Measurements from ENCODE around the gene ILF2. TPM values are rescaled to one million over a fixed set of nuclear protein-coding genes. Genes with fewer than 3 reads are reported as not detected.

ILF2 gene
- polyA plus RNA-seq, 2 of the 4 experiments (the other 2 are of a cell fraction) = 249 to 285 TPM

DNA sequence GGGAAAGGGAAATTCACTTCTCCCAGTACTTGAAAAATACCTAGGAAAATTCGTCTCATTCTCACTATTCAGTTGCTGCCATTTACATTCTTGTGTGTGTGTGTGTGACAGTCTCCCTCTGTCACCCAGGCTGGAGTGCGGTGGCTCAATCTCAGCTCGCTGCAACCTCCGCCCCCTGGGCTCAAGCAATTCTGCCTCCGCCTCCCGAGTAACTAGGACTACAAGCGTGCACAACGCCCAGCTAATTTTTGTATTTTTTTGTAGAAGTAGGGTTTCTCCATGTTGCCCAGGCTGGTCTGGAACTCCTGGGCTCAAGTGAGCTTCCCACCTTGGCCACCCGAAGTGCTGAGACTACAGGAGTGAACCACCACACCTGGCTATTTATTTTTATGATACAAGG lies 11.1 kb downstream of the ILF2 start:
- FAIRE-seq = no peak
- no peak for ATAC-seq
- POLR2A ChIA-PET = interaction anchor here (1.0 to 1.6 kb wide), 3 partner anchors 26 to 331 kb away, joined by 3 to 4 read pairs (median 4); partner anchors contain the start of genes CHTOP and S100A6

DNA sequence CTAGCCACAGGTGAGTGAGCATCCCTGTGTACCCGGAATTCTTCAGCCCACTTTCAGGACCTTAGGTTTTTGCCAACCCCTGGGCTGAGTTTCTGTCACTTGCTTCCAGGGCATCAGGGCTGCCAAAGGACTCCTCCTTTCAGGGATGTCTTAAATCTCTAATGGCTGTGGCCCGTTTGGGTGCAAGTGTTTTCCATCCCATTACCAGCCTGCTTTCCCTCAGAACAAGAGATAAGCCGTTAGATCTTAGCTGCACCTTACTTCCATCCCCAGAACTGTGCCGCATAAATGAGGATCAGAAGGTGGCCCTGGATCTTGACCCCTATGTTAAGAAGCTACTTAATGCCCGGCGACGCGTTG lies 11.6 kb downstream of the ILF2 start:
- peak overlapping the region; percentile 69 for H3K4me3 ChIP-seq
- peaks cover 12% of the 10 kb centered on the region; the same call in 2 of the 3 replicates for H3K4me1 ChIP-seq
- FAIRE-seq (no peak), ATAC-seq (peak; percentile 5 to 6; a peak in 4 of 6 replicates), DNase-seq (ENCODE audit: low read depth in 1 of 2, low spot score in 1 of 2) (no peak)
- 44% methylated on average over 8 of the region's 8 CpGs for WGBS (ENCODE audit: missing lambda C conversion rate)
- H3K27ac ChIP-seq = peak overlapping the region; percentile 86 to 94
- TF ChIP-seq KDM5A (IDR thresholded peaks at IDR 0.05) = no peak
- TF ChIP-seq, protein P1, sequence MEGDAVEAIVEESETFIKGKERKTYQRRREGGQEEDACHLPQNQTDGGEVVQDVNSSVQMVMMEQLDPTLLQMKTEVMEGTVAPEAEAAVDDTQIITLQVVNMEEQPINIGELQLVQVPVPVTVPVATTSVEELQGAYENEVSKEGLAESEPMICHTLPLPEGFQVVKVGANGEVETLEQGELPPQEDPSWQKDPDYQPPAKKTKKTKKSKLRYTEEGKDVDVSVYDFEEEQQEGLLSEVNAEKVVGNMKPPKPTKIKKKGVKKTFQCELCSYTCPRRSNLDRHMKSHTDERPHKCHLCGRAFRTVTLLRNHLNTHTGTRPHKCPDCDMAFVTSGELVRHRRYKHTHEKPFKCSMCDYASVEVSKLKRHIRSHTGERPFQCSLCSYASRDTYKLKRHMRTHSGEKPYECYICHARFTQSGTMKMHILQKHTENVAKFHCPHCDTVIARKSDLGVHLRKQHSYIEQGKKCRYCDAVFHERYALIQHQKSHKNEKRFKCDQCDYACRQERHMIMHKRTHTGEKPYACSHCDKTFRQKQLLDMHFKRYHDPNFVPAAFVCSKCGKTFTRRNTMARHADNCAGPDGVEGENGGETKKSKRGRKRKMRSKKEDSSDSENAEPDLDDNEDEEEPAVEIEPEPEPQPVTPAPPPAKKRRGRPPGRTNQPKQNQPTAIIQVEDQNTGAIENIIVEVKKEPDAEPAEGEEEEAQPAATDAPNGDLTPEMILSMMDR (IDR thresholded peaks at IDR 0.05) = no peak
- TF ChIP-seq ZFP36 (IDR thresholded peaks at IDR 0.05; ENCODE audit: borderline replicate concordance, partially characterized antibody) = no peak
- no peak for TF ChIP-seq JUN (IDR thresholded peaks at IDR 0.05)
- no peaks in the 10 kb centered on the region for H3K9me3 ChIP-seq
- POLR2A ChIA-PET = interaction anchor here (0.8 to 1.6 kb wide), 5 partner anchors 11 to 331 kb away, joined by 3 to 4 read pairs (median 4); partner anchors contain the start of genes CHTOP, CREB3L4 and S100A6
- CTCF ChIA-PET = interaction anchor here (0.7 to 2.1 kb wide), 10 partner anchors 9 to 307 kb away, joined by 3 to 14 read pairs (median 4); partner anchors contain the start of gene S100A13
- peak overlapping the region; percentile 89 for H3K4me2 ChIP-seq

More for the DNA sequence above, 11.1 kb downstream of the ILF2 start:
- CTCF ChIA-PET = interaction anchor here (0.6 to 2.1 kb wide), 9 partner anchors 10 to 688 kb away, joined by 3 to 14 read pairs (median 5); partner anchors contain the start of gene S100A13
- TF ChIP-seq FOSB (CRISPR knock-in tag; IDR thresholded peaks at IDR 0.05) (no peak), CHD2 (IDR thresholded peaks at IDR 0.05; ENCODE audit: low read length, partially characterized antibody) (no peak), EP300 (IDR thresholded peaks at IDR 0.05) (no peak), FOXS1 (CRISPR knock-in tag; IDR thresholded peaks at IDR 0.05) (no peak), MAFK (IDR thresholded peaks at IDR 0.05; ENCODE audit: partially characterized antibody) (no peak), TFCP2L1 (CRISPR knock-in tag; IDR thresholded peaks at IDR 0.05) (no peak), BHLHE40 (IDR thresholded peaks at IDR 0.05; ENCODE audit: low read depth, low read length) (no peak), CHD4 (IDR thresholded peaks at IDR 0.05; ENCODE audit: borderline replicate concordance) (no peak), HOXB5 (CRISPR knock-in tag; IDR thresholded peaks at IDR 0.05) (no peak), HOXA7 (CRISPR knock-in tag; IDR thresholded peaks at IDR 0.05) (no peak), HOXB13 (CRISPR knock-in tag; IDR thresholded peaks at IDR 0.05; ENCODE audit: low read depth) (no peak), RFX5 (IDR thresholded peaks at IDR 0.05) (no peak), NR3C1 (IDR thresholded peaks at IDR 0.05) (no peak), CBX8 (IDR thresholded peaks at IDR 0.05) (no peak), NPAS2 (CRISPR knock-in tag; IDR thresholded peaks at IDR 0.05; ENCODE audit: borderline replicate concordance) (no peak)
- TF ChIP-seq, protein P2, sequence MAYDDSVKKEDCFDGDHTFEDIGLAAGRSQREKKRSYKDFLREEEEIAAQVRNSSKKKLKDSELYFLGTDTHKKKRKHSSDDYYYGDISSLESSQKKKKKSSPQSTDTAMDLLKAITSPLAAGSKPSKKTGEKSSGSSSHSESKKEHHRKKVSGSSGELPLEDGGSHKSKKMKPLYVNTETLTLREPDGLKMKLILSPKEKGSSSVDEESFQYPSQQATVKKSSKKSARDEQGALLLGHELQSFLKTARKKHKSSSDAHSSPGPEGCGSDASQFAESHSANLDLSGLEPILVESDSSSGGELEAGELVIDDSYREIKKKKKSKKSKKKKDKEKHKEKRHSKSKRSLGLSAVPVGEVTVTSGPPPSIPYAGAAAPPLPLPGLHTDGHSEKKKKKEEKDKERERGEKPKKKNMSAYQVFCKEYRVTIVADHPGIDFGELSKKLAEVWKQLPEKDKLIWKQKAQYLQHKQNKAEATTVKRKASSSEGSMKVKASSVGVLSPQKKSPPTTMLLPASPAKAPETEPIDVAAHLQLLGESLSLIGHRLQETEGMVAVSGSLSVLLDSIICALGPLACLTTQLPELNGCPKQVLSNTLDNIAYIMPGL (CRISPR knock-in tag; IDR thresholded peaks at IDR 0.05; ENCODE audit: borderline replicate concordance) = no peak
- TF ChIP-seq, protein P3, sequence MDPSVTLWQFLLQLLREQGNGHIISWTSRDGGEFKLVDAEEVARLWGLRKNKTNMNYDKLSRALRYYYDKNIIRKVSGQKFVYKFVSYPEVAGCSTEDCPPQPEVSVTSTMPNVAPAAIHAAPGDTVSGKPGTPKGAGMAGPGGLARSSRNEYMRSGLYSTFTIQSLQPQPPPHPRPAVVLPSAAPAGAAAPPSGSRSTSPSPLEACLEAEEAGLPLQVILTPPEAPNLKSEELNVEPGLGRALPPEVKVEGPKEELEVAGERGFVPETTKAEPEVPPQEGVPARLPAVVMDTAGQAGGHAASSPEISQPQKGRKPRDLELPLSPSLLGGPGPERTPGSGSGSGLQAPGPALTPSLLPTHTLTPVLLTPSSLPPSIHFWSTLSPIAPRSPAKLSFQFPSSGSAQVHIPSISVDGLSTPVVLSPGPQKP (IDR thresholded peaks at IDR 0.05; ENCODE audit: low read depth, low read length) = no peak
- TF ChIP-seq, protein P4, sequence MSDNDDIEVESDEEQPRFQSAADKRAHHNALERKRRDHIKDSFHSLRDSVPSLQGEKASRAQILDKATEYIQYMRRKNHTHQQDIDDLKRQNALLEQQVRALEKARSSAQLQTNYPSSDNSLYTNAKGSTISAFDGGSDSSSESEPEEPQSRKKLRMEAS (IDR thresholded peaks at IDR 0.05) = no peak
- DNase-seq (ENCODE audit: low read depth in 1 of 2, low spot score in 1 of 2) = no peak
- Histone ChIP-seq H3K4me1 (peaks cover 12% of the 10 kb centered on the region; the same call in 2 of the 3 replicates), H3K4me3 (peak overlapping the region; percentile 69), H3K9me3 (no peaks in the 10 kb centered on the region), H3K4me2 (peak overlapping the region; percentile 89), H3K27ac (no peak overlapping the region)
- 91% methylated on average over 9 of the region's 9 CpGs for WGBS (ENCODE audit: missing lambda C conversion rate)
